Measurements from ENCODE around the gene HSP90AA1.
A peak's percentile ranks its signal among the peaks of the same experiment; 100 is the strongest.

Gene HSP90AA1

DNA sequence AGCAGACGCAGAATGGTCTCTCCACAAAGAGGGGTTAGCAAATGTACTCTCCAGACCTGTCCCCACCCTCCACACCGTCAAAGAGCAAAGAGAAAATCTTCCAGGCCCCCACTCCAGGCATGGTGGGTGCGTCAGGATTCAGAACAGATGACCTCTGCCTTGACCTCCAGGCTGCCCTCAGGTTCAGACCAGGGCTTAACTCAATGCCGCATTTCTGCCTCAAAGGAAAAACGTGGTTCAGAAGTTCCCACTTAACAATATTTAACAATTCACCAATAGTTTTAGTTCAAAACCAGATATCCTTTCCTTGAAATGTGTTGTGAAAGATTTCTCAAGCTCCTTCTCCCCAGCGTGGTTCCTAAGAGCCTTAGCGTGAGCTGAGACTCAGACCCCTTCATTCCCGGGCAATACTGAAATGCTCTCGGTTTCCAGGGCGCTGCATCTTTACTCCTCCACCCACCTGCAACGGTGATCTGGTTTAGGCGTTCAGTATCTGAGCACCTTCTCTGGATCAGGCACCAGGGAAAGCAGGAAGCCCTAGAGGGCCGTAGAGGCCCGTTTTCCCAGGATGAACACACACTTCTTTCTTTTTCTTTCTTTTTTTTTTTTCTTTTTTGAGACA lies 22.9 kb downstream of the HSP90AA1 start:
- no peak for DNase-seq

DNA sequence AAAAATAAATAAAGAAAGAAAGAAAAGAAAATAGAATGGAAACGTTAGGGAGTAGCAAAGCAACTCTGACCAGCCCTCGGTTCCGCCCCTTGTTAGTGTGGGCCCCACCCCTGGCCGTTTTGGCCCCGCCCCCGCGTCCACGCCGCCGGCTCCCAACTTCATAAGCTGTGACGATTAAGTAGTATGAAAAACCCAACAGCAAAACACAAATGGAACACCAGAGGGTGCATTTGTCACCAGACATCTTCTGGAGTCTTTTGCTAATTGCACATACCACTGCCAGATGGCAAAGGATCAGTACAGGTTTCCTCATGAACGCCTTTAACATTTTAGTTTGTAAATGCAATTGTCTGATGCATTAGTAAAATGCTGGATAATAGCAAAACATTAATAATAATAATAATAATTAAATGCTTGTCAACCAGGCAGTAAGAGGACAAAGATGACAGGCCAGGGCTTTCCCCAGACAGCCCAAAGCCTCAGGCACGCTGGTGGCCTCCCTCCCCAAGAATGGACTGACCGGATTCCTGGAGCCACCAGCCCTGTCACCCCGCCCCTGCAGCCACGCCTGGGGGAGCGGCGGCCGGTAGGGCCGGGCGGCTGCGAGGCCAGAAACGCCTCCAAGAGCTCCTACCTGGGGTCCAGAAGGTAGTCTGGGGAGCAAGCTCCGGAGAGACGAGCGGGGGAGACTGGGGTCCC lies 23.6 kb downstream of the HSP90AA1 start:
- peak; percentile 60 for DNase-seq

DNA sequence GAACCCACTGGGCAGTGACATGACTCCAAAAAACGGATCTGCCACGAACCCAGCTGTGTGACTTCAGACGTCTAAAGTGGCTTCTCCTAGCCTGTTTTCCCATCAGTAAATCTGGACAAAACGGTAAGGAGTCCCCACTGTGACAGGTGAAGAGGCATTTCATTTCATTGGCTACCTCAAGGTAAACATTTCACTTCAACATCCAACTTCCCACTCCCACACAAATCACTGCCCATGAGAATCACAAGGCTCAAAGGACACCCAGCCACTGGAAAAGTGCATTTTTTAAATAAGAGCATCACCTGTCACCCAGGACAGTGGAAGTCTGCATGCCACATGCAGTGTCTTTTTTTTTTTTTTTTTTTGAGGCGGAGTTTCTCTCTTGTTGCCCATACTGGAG lies 27.9 kb downstream of the HSP90AA1 start:
- DNase-seq: no peak

DNA sequence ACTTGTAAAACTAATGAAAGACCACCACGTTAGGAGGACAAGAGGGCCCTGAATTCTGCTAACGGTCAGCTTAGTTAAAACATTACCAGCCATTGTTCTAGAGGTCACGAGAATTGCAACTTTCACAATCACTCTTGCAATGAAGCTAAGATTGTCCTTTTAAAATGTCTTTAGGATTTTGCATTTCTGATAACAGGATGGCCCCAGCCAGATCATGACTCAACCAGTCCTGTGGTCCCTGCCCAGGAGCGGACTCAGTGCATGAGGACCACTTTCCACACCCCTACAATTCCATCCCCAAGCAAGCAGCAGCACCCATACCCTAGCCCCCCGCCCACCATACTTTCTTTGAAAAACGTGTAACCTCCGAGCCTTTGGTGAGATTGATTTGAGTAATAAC lies 28.7 kb downstream of the HSP90AA1 start:
- no peak for DNase-seq

DNA sequence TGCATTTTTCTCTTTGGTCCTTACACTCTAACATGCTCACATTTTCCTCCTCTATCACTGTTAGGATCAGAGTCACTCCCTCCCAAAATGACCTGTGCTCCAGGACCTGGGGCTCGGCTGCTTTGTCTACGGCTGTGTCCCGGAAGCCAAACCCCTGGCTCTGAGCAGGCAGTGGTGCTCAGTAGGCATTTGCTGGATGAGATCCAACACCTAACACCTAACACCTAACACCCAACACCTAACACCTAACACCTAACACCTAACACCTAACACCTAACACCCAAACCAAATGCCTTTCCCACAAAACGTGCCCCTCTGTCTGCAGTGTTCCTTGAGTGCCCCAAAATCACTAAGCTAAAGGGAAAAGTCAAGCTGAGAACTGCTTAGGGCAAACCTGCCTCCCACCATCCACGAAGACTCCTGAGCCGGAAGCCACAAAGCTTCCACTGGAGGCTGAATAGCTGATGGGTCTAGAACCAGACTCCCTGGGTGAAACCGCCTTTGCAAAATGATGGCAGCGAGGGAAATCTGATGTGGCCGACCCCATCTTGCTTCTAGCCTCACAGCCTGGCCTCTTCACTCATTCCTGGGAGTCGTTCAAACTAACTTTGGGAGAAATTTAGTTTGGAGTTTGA lies 29.2 kb downstream of the HSP90AA1 start:
- DNase-seq: peak; percentile 22

DNA sequence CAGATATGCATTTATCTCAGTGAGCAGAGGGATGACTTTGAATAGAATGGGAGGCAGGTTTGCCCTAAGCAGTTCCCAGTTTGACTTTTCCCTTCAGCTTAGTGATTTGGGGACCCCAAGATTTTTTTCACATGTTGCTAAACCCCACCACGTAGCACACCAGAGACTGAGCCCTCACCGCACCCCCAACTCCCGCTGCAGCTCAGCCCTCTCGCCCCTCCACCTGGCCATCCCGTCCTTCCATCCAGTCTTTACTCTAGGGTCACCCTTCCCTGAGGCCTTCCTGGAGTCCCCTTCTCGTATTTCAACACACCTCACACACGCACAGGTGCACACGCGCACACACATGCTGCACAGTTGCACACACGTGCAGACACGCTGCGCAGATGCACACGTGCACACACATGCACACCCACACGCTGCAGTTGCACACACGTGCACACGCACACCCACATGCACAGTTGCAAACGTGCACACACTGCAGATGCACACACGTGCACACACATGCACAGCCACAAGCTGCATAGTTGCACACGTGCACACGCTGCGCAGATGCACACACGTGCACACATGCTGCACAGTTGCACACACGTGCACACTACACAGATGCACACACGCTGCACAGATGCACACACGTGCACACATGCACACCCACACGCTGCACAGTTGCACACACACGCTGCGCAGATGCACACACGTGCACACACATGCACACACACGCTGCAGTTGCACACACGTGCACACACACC lies 30.0 kb downstream of the HSP90AA1 start:
- DNase-seq: no peak

DNA sequence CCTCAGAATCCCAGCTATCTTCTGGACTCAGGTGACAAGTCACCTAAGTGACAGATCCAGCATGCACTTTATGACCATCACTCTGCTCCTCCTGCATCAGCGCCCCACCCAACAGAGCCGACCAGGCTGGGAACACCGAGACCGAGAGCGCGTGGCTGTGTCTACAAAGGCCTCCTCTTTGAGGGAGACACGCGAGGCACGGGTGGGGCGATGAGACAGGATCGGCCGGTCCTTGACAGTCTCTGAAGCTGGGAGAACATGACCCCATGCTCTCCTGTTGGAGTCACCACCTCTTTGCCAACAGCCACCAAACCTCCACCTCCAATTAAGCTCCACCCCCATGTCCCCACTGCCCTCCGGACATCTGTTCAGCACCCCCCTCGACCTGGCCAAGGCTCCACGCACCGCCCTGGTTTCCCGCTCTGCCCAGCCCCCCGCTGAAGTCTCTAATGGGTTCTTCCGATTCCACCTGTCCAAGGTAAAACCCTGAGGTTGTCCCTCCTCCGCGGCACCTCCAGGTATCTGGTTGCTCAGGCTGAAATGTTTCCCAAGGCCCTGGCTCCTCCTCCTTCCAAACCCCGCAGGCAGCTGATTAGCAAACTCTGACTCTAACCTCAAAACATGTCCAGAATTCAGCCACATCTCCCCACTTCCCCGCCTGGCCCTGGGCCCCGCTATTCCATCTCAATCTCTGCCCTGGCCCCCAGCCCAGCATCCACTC lies 31.5 kb downstream of the HSP90AA1 start:
- DNase-seq: no peak

DNA sequence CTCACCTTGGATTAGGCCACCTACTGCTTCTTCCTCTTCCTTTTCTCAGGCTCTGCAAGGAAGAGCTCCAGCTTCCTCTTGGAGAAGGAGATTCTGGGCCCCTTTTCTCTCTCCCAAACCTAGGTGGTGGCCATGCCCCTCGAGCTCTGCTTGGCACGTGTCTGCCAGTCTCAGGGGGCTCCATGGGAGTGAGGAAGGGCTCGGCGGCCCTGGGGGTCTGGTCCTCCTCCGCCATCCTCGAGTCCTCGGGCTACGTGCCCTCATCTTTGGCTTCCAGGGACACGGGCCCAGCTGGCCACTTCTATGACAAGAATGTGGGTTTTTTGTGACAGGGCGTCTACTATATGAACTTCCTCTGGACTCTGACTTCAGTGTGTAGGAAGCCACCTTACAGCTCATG lies 34.3 kb downstream of the HSP90AA1 start:
- DNase-seq: no peak

DNA sequence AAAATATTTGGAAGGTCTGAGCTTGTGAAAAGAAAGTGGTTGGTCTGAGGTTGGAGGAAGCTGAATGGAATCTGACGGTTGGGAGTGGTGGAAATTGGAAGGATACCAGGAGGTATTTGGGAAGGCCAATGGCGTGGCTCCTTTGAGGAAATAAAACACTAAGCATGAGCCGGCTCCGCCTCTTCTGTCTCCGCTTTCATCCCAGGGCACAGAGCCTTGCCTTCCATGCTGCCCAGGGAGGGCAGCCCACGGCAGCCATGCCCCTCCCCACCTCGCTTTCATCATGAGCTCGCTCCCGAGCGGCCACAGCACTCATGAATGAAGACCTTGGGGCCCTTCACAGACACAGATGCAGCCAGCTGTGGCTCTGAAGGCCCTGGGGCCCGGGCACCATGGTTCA lies 36.2 kb downstream of the HSP90AA1 start:
- no peak for DNase-seq

DNA sequence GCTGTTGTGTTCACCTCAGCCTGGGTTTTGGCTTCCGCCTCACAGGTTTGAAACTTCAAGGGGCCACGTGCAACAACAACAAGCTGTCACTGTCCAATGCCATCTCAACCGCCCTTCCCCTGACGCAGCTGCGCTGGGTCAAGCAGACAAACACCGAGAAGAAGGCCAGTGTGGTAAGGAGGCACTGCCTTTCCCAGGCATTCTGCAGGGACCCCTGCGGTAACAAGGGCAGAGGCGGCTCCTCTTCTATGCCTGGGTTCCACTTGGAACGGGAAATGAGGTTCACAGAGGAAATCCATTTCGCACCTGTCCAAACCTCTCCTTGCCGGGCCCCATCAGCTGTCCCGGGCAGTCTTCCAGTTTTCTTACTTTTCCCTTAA lies 36.8 kb downstream of the HSP90AA1 start:
- DNase-seq: no peak

DNA sequence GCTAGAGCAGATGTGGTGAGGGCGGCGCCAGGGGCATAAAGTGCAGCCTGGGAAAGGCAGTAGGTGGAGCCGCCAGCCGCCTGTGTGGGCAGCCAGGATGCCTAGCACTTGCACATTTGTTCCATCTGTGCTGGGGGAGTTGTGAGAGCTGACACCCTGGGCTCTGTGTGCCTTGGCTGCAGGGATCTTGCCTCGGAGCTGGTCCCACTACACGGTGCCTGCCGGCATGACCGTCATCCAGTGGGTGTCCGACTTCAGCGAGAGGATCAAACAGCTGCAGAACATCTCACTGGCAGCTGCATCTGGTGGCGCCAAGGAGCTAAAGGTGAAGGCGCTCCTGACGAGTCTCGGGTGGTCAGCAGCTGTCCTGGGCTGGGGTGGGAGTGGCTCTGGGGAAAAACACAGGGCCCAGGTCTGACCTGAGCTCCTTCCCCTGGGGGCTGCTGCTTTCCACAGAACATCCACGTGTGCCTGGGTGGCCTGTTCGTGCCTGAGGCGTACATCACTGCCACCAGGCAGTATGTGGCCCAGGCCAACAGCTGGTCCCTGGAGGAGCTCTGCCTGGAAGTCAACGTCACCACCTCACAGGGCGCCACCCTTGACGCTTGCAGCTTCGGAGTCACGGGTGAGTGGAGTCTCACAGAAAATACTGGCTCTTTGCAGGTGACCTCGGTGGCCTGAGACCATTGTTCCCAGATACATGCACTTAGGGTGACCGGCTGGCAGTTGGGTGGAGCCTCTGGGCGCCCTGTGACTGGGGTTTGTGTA lies 37.4 kb downstream of the HSP90AA1 start:
- no peak for DNase-seq

DNA sequence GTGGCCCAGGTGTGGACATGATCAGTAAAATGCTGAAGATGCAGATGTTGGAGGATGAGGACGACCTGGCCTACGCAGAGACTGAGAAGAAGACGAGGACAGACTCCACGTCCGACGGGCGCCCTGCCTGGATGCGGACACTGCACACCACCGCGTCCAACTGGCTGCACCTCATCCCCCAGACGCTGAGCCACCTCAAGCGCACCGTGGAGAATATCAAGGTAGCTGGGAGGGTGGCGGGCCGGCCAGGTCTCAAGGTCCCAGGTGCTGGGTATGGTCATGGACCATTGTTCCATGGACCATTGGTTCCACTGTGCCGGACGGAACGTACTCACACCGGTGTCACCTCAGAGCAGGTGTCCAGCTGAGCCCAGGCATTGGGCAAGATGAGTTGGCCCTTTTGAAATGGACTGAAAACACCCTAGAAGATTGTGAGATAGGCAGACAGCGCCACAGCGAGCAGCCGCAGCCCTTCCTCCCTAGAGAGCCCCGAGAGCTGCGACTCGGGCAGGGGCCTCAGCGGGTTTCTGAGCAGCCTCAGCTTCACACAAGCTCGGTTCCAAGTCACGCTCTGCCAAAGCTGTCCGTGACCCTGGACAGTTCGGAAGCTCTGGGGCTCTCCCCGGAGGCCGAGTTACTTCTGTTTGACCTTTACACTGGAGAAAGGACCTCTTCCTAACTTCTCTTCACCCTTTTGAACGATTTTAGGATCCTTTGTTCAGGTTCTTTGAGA lies 38.9 kb downstream of the HSP90AA1 start:
- no peak for DNase-seq

DNA sequence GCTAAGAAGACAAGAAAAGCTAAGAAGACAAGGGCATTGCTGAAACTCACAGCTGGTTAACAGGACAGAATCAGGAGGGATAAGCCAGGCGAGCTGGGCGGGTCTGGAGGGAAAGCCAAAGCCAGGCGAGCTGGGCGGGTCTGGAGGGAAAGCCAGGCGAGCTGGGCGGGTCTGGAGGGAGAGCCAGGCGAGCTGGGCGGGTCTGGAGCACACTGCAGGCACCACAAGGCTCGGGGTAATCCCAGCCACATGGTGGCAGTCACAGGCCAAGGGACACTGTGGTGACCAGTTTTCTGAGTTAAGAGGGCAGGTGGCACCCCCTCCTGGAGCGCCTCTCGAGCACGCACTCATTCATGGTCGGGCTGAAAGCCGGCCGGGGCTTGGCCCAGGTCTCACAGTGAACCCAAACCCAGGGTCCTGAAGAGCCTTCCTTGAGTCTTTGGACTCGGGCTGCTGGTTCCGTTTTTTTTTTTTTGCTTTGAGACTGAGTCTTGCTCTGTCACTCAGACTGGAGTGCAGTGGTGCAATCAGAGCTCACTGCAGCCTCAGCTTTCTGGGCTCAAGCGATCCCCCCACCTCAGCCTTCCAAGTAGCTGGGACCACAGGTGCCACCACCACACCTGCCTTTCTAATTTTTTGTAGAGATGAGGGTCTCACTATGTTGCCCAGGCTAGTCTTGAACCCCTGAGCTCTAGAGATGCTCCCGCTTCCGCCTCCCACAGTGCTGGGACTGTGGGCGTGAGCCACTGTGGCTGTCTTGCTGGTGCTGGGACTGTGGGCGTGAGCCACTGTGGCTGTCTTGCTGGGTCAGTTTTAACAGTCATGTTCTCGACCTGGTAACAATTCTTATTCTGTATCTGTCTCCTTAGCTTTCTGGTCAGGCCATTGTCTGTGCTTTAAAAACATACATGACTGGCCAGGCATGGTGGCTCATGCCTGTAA lies 40.2 kb downstream of the HSP90AA1 start:
- DNase-seq: no peak

DNA sequence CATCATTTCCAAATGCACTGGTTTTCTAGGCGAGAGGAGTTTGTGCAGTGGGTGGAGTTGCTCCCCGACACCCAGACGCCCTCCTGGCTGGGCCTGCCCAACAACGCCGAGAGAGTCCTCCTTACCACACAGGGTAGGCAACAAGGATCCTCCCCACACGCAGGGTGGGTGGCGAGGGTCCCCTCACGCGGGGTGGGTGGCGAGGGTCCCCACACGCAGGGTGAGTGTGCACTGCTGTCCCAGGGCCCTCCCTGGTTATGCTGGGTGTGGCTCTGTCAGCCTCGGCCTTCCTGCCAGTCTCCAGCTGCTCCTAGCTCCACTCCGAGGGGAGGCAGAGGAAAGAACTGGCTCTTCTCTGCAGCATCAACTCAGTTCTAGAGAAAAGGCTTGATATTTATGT lies 42.3 kb downstream of the HSP90AA1 start:
- no peak for DNase-seq

DNA sequence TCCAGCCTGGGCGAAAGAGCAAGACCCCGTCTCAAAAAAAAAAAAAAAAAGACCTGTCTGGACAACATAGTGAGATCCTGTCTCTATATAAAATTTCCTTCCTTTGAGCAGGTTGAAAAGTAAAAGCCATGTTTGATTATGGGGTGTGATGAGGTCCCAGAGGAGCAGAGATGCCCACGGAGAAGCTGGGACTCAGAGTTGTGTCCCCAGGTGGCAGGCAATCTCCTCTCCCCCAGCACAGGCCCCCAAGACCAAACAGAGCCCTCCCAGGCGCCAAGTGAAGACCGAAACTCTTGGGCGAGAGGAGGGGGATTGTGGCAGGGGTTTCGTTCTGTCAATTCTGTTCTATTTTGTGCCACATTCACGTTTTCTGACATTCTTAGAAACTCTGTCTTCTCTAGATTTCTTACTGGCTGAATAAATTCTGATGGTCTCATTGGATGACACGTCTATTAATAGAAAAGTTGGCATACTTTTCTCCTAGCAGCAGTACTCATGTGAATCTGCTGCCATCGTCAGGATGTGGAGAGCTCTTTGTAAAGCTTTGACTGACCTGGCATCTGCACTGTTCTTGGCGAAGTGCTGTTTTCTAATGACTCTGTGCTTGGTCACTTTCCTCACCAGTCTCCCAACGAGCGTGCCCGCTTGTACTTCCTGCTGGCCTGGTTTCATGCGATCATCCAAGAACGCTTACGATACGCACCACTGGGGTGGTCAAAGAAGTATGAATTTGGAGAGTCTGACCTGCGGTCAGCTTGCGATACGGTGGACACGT lies 43.4 kb downstream of the HSP90AA1 start:
- DNase-seq: no peak

DNA sequence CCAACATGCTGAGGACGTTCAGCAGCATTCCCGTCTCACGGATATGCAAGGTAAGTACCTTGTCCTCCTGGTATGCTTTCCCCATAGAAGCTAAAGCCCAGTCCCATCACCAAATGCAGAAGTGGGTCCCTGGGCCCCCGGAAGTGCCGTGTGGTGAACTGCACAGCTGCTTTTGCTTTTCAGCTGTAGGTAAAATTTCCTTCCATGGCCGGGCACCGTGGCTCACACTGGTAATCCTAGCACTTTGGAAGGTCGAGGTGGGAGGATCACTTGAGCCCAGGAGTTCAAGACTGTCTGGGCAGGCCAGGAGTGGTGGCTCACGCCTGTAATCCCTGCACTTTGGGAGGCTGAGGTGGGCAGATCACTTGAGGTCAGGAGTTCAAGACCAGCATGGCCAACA lies 44.1 kb downstream of the HSP90AA1 start:
- no peak for DNase-seq

DNA sequence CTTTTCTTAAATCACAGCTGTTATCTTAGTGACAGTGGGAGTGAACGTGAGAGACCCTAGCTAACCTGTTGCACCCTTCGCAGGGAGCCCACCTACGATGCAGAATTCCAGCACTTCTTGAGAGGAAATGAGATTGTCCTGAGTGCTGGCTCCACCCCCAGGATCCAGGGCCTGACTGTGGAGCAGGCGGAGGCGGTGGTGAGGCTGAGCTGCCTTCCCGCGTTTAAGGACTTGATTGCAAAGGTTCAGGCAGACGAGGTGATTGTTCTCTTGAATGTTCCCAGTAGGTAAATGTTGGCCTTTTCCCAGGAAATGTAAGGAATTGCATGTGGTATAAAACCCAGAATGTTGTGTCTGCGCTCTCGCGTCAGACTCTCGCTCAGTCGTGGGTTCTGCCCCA lies 46.7 kb downstream of the HSP90AA1 start:
- DNase-seq: no peak

DNA sequence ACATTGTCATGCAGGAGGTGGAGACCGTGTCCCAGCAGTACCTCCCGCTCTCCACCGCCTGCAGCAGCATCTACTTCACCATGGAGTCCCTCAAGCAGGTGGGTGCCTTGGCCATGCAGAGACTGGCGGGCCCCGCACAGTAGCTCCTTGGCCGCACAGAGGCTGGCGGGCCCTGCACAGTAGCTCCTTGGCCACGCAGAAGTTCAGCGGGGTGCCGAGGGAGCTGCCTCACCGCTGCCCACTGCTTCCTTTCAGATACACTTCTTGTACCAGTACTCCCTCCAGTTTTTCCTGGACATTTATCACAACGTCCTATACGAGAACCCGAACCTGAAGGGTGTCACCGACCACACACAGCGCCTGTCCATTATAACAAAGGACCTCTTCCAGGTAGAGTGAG lies 47.7 kb downstream of the HSP90AA1 start:
- DNase-seq: no peak

DNA sequence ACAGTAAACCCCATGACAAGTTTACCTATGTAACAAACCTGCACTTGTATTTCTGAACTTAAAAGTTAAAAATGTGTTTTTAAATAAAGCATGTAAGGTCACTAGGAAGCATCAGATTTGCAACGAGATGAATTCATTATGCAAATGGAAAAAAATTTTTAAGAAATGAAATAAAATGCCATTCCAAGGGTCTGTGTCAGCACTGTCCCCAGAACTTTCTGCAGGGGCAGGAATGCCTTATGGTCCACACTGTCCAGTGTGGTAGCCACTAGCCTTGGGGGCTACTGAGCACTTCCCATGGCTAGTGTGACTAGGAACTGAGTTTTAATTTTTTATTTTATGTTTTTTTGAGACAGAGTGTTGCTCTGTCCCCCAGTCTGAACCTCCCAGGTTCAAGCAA lies 49.2 kb downstream of the HSP90AA1 start:
- no peak for DNase-seq

DNA sequence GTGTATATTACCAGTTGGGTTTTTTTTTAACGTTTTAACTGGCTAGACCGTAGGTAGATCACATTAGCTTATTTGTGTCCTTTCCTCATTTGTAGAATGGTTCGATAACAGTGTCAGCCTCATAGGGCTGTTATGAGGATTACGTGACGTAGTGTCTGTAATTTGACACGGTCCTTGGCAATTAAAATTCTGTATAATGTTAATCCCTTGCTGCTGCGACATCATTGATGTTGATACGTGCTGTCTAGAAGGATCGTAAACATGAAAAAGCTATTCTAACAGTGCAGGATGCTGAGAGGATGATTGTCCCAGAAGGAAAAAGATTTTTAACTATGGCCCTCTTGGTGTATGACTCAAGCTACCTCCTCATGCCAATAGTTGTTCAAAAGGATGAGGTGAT lies 50.9 kb downstream of the HSP90AA1 start:
- no peak for DNase-seq

All from NK-92 treated with Interleukin-12 subunit alpha and Interleukin-12 subunit beta, amount 100 ng/mL, for 24 hours (cell line).